Measurements from ENCODE around the gene PSMC6.
A peak's percentile ranks its signal among the peaks of the same experiment; 100 is the strongest.
"Not testable (repeated sequence)": the region's sequence is repeated elsewhere in the genome, so short reads cannot be mapped to it uniquely, and the experiment has no call there.

The PSMC6 gene

DNA sequence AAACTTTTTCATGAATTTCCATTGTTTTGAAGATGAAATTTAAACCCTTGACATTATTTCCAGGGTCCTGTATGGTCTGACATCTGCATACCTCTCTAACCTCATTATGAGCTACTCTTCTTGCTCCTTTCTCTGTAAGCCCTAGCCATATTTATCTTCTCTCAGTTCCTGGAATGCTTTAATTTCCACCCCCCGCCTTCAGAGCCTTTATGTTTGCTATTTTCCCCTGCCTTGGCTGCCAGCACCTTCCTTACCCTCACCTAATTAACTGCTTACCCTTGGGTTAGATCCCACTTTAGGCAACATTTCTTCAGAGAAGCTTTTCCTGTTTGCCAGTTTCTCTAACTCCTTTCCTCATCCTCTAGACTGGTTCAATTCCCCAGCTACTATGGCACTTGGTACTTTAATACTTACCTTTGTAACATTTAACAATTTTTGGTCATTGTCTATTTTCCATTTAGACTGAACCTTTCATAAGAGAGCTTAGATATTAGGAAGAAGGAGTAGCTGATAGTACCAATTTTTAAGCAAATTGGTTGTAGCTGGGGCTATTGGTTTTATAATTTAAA lies 29.0 kb downstream of the PSMC6 start:
- H3K27me3 Mint-ChIP-seq: no peaks in the 10 kb centered on the region
- peak overlapping the region; percentile 82 for H3K27ac Mint-ChIP-seq
- peaks cover 15% of the 10 kb centered on the region for H3K36me3 Mint-ChIP-seq
- H3K4me1 Mint-ChIP-seq (ENCODE audit: low read depth): peaks cover 75% of the 10 kb centered on the region
- H3K9me3 Mint-ChIP-seq (ENCODE audit: low read depth): no peaks in the 10 kb centered on the region
- H3K4me3 Mint-ChIP-seq: no peak overlapping the region

DNA sequence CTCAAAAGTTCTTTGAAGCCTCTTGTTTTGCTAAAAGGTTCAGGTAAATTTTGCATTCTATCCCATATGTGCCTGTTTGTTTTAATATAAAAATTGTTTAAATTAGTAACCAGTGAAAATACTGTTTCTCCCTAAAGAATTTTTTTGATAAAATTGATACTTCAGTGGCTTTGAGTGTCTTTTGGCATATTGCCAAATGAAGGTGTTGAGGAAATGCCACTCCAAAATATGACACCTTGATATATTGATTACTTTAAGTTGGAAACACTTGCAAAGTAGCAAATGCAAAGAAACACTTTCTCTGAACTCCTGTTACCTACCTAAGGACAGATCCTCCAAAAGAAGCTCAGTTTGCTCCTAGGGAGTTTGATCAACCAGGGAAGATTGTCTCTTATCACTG lies 31.4 kb downstream of the PSMC6 start:
- H3K27ac Mint-ChIP-seq: peak overlapping the region; percentile 59
- H3K36me3 Mint-ChIP-seq: peaks cover 14% of the 10 kb centered on the region
- H3K4me1 Mint-ChIP-seq (ENCODE audit: low read depth): peaks cover 82% of the 10 kb centered on the region
- H3K4me3 Mint-ChIP-seq: peak overlapping the region; percentile 34
- H3K27me3 Mint-ChIP-seq: no peaks in the 10 kb centered on the region
- H3K9me3 Mint-ChIP-seq (ENCODE audit: low read depth): no peaks in the 10 kb centered on the region

DNA sequence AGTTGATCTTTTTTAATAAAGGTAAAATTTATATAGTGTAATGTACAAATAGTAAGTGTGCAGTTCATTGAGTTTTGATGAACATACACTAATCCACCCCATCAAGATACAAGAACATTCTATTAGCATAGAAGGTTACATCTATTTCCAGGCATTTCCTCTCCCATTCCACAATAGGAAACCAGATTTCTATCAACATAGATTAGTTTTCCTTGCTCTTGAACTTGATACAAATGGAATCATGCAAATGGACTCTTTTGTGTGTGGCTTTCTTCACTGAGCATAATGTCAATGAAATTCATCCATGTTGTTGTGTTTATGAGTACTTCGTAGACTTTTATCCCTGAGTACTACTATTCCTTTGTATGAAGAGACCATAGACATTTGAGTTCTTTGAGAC lies 33.8 kb downstream of the PSMC6 start:
- peaks cover 86% of the 10 kb centered on the region for H3K4me1 Mint-ChIP-seq (ENCODE audit: low read depth)
- H3K4me3 Mint-ChIP-seq: peak overlapping the region; percentile 15

DNA sequence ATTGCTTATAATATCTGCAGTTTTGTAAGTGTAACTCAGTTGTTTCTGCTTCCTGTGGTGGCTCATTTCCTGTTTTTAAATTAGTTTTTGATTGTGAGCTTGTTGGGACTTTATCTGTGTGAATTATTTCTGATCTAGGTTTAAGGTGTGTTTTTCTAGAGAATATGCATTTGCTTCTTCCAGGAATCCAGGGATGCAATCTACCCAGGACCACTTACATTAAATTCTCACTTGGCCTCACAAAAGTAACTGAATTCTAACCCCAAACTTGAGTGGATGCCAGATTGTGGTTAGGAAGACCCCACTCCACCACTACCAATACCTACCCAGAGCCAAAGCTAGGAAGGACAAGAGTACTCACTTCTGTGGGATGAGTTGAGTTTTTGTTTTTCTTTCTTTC lies 34.9 kb downstream of the PSMC6 start:
- peak overlapping the region; percentile 93 for H3K27ac Mint-ChIP-seq
- no peaks in the 10 kb centered on the region for H3K27me3 Mint-ChIP-seq
- peaks cover 82% of the 10 kb centered on the region for H3K4me1 Mint-ChIP-seq (ENCODE audit: low read depth)

More for the DNA sequence above, 33.8 kb downstream of the PSMC6 start:
- Mint-ChIP-seq H3K27me3 (no peaks in the 10 kb centered on the region), H3K9me3 (ENCODE audit: low read depth) (no peaks in the 10 kb centered on the region), H3K27ac (peak overlapping the region; percentile 93), H3K36me3 (peaks cover 8% of the 10 kb centered on the region)

DNA sequence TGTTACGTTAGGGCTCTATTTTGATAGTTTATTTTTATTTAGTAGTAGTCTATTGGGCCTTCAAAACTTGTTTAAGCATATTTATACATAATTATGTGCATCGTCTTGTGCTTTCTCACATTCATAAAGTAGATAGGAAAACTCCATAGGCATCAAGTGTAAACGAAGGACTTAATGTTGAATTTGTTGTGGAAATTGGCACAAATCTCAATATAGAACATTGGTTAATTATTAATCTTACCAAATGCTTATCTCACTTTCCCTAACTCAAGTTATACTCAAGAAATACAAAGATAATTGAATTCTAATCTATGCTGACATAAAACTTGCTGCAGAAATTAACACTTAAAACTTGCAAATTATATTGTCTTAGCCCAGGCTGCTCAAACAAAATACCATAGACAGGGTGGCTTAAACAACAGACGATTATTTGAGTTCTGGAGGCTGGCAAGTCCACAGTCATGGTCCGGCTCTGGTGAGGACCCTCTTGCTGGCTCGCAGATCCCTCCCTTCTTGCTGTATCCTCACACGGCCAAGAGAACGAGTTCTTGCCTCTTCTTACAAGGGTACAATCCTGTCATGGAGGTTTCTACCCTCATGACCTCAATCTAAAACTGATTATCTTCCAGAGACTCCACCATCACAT lies 41.8 kb downstream of the PSMC6 start:
- no peaks in the 10 kb centered on the region for H3K9me3 Mint-ChIP-seq (ENCODE audit: low read depth)
- peaks cover 8% of the 10 kb centered on the region for H3K36me3 Mint-ChIP-seq
- H3K27ac Mint-ChIP-seq: no peak overlapping the region
- H3K4me3 Mint-ChIP-seq: no peak overlapping the region
- H3K4me1 Mint-ChIP-seq (ENCODE audit: low read depth): peaks cover 26% of the 10 kb centered on the region
- H3K27me3 Mint-ChIP-seq: no peaks in the 10 kb centered on the region

More for the DNA sequence above, 34.9 kb downstream of the PSMC6 start:
- peaks cover 8% of the 10 kb centered on the region for H3K36me3 Mint-ChIP-seq
- no peaks in the 10 kb centered on the region for H3K9me3 Mint-ChIP-seq (ENCODE audit: low read depth)
- peak overlapping the region; percentile 82 for H3K4me3 Mint-ChIP-seq

DNA sequence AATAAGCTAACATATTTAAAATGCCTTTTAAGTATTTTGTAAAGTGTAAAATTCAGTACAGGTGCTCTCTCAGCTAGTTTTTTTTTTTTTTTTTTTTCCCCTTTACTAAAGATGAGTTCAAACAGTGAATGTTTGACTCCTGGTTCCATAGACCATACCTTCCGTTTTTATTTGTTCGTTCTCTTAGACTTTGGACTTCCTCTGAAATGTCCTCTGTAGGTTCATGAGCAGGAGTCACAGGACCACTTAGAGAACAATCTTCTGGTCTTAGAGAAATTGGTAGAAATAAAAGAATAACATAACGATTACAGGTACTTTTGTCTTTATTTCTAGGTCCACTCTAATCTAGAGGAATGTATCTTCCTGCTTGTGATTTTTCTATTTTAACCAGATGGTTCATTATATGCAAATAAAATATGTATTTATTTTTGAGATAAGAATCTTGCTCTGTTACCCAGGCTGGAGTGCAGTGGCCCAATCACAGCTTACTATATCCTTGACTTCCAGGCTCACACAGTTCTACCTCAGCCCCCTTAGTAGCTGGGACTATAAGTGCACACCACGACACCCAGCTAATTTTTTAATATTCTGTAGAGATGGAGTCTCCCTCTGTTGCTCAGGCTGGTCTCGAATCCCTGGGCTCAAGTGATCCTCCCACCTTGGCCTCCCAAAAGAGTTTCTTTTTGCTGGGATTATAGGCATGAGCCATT lies 48.8 kb downstream of the PSMC6 start:
- Mint-ChIP-seq H3K4me1 (ENCODE audit: low read depth) (no peaks in the 10 kb centered on the region), H3K36me3 (peaks cover 6% of the 10 kb centered on the region), H3K27me3 (no peaks in the 10 kb centered on the region), H3K9me3 (ENCODE audit: low read depth) (no peaks in the 10 kb centered on the region), H3K4me3 (no peak overlapping the region), H3K27ac (peak overlapping the region; percentile 61)

DNA sequence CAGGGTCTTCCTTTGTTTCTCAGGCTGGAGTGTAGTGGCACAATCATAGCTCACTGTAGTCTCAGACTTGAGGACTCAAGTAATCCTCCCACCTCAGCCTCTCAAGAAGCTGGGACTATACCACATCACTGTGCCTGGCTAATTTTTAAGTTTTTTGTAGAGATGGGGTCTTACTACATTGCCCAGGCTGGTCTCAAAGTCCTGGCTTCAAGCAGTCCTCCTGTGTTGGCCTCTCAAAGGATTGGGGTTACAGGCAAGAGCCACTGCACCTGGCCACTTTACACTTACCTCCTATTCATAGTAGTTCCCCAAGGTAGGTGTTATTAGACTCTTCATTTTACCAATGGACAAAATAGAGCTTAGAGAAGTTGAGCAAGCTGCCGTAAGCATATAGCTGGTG lies 52.1 kb downstream of the PSMC6 start:
- H3K27me3 Mint-ChIP-seq: no peaks in the 10 kb centered on the region
- peaks cover 16% of the 10 kb centered on the region for H3K36me3 Mint-ChIP-seq
- peaks cover 12% of the 10 kb centered on the region for H3K4me1 Mint-ChIP-seq (ENCODE audit: low read depth)
- no peak overlapping the region for H3K27ac Mint-ChIP-seq
- H3K9me3 Mint-ChIP-seq (ENCODE audit: low read depth): no peaks in the 10 kb centered on the region
- H3K4me3 Mint-ChIP-seq: no peak overlapping the region

DNA sequence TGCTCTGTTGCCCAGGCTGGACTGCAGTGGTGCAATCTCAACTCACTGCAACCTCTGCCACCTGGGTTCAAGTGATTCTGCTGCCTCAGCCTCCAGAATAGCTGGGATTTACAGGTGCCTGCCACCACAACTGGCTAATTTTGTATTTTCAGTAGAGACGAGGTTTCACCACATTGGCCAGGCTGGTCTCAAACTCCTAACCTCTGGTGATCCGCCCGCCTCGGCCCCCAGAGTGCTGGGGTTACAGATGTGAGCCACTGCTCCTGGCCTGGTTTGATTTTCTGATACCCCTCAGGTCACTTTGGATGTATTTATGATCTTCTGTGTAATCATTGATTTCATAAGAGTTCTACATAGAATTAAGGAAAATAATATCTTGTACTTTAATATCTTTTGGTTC lies 55.9 kb downstream of the PSMC6 start:
- not testable (repeated sequence) for H3K4me3 Mint-ChIP-seq; H3K9me3 Mint-ChIP-seq (ENCODE audit: low read depth); H3K27me3 Mint-ChIP-seq
- peaks cover 21% of the 10 kb centered on the region for H3K36me3 Mint-ChIP-seq
- H3K27ac Mint-ChIP-seq: peak overlapping the region; percentile 76
- peaks cover 20% of the 10 kb centered on the region for H3K4me1 Mint-ChIP-seq (ENCODE audit: low read depth)

DNA sequence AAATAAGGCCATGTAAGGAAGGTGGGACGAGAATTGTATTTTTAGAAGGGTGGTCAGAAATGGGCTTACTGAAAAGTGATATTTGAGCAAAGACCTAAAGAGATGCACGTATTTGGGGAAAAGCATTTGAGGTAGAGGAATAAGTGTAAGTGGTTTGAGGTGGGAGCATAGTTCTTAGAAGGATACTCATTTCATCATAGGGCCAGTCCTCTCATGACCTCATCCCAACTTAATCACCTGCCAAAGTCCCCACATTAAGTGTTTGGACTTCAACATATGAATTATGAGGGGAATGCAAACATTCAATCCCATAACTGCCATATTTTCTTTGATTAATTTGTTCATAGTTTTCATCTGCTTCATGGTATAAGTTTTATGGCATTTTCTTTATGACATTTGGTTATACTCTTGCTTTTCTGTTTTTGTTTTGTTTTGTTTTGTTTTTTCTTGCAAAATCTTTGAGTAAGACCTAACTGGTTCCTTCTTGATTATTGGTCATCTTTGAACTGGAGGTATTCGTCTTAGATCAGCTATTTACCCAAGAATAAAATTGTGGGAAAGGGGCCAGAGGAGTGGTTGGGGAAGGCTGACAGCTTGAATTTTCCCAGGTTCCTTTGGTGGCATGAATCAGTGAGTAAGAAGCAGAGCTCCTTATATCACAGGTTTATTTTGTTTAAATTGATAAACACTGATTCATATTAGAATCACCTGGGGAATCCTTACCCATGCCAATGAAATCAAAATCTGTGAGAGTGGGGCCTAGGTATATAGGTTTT lies 60.2 kb downstream of the PSMC6 start:
- Mint-ChIP-seq H3K4me1 (ENCODE audit: low read depth) (peaks cover 27% of the 10 kb centered on the region), H3K36me3 (peaks cover 25% of the 10 kb centered on the region), H3K9me3 (ENCODE audit: low read depth) (no peaks in the 10 kb centered on the region), H3K27ac (no peak overlapping the region), H3K4me3 (no peak overlapping the region), H3K27me3 (no peaks in the 10 kb centered on the region)

DNA sequence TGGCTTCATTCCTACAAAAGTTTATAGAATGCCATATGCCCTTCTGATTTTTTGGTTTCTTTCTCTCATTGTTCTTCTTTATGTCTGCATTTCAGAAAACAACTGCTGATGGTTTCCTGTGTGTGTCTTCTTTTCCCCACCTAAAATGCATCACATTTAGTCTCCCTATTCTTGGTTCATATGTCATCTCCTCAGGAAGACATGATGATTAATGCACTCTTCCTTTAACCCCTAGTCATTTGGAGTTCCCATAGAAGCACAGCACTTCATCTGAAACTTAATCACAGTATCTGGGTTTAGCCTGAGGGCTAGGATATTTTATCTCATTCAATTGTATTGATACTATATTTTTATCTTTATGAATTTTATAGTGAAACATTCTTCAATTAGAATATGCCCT lies 62.9 kb downstream of the PSMC6 start:
- H3K36me3 Mint-ChIP-seq: peaks cover 19% of the 10 kb centered on the region
- peak overlapping the region; percentile 78 for H3K27ac Mint-ChIP-seq
- H3K27me3 Mint-ChIP-seq: no peaks in the 10 kb centered on the region
- no peaks in the 10 kb centered on the region for H3K9me3 Mint-ChIP-seq (ENCODE audit: low read depth)
- peaks cover 14% of the 10 kb centered on the region for H3K4me1 Mint-ChIP-seq (ENCODE audit: low read depth)
- no peak overlapping the region for H3K4me3 Mint-ChIP-seq

DNA sequence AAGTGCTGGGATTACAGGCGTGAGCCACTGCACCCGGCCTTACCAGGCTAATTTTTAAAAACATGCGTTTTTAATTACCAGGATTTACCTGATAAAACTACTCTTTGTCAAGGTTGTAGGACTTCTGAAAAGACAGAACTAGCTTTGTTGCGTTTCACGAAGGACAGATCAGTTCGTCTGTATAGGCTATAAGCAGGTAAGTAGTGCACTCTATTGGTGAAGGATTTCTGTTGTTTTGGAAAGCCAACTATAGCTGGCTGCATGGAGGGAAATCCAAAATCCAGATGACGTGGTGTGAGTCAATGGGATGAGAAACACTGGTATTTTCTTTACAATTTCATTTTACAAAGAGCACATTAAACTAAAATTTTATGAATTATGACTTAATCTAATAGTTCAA lies 69.8 kb downstream of the PSMC6 start:
- H3K27me3 Mint-ChIP-seq: no peaks in the 10 kb centered on the region
- H3K36me3 Mint-ChIP-seq: peaks cover 2% of the 10 kb centered on the region
- H3K4me3 Mint-ChIP-seq: no peak overlapping the region
- peaks cover 2% of the 10 kb centered on the region for H3K4me1 Mint-ChIP-seq (ENCODE audit: low read depth)
- H3K9me3 Mint-ChIP-seq (ENCODE audit: low read depth): no peaks in the 10 kb centered on the region
- peak overlapping the region; percentile 5 for H3K27ac Mint-ChIP-seq

Measured in activated naive CD8-positive, alpha-beta T cell (primary cell).